HG02588 (cell line): ENCODE measurements around the gene KLHL14.
"Not testable (repeated sequence)": the region's sequence is repeated elsewhere in the genome, so short reads cannot be mapped to it uniquely, and the experiment has no call there.

ENCODE experiments used
- ATAC-seq: cut with Tn5 transposase; IDR thresholded peaks from one replicate; pipeline ENCODE4 v1.9.1; 2021; ENCODE audit warnings: mild to moderate bottlenecking, moderate library complexity; ENCODE audit not compliant: unreplicated experiment

The KLHL14 gene

DNA sequence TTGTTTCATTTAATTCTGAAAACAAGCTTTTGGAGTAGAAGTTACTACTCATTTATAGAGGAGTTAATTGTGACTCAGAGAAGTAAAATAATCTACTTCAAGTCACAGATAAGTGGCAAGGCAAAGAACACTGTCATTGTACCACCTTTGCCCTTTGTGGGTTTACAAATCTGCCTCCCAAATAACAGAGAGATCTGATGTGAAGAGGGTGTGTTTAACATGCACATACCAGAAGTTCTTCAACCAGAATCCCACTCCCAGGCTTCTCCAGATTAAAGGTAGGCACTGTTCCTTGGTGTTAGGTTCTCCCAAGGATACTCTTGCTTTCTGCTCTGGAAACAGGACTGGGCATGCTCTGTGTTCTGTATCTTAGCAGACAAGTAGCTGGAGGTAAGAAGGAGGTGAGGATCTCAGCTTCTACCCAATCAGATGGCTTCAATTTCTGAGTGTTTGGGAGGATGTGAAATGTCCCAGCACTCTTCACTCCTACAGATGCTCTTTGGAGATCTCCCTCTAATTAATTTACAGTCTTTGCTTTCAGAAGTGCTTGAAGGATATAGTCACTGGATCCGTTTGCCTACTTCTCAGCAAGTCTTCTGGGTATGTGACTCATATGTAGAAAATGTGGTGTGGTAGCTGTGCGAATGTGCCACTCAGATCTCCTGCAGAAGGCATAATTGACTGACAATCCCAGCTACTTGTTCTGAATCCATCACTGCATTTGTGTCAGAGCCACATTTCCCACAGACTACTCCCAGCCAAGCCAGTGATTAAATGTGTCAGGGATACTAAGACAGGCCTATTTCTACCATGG is 111.1 kb downstream of the KLHL14 start:
- no peak for ATAC-seq

DNA sequence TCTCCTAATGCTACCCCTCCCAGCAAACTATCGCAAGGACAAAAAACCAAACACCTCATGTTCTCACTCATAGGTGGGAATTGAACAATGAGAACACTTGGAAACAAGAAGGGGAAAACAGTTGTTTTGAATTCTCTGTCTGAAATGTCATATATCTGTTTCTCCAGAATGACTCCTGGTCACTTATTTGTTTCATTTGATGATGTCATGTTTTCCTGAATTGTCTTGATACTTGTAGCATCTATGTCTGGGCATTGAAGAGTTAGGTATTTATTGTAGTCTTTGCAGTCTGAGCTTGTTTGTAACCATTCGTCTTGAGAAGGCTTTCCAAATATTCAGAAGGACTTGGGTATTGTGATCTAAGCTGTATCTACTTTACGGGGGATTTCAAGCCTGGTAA is 118.3 kb downstream of the KLHL14 start:
- ATAC-seq, result not testable (repeated sequence)

DNA sequence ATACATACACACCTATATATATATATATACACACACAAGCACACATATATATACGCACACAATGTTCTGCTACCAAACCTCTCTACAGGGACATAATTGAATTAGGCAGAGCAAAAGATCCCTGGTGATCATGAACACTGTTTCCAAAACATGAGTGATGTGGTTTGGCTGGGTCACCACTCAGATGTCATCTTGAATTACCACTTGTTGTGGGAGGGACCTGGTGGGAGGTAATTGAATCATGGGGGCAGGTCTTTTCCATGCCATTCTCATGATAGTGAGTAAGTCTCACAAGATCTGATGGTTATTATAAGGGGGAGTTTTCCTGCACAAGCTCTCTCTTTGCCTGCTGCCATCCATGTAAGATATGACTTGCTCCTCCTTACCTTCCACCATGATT is 135.2 kb downstream of the KLHL14 start:
- ATAC-seq, result not testable (repeated sequence)

- ATAC-seq, result no peak
Observed at GRCh38 chr18:32637226-32637625, 135.6 kb downstream of the KLHL14 start.

DNA sequence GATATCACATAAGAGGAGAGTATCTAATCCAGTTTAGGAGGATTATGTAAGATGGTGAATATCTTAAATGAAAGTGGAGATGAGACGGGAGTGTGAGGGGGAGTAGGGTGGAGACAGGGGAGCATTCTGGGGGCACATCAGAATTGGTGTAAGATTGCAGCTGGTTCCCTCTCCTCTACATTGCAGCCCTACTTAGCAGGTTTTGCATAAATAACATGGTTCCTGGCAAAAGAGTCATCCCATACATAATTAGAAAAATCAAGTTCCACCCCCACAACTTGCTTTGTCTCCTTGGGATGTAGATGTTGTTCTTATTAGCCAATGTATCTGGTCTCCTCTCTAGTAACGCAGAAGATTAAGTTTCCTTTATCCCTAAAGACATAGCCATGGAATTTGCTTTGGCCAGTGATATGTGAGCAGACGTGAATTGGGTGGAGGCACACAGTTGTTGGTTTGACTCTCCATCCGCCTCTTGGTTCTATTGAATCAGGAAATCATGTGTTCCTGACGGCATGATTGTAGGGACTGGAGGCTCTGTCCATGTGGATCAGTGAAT is 137.9 kb downstream of the KLHL14 start:
- ATAC-seq, result no peak

DNA sequence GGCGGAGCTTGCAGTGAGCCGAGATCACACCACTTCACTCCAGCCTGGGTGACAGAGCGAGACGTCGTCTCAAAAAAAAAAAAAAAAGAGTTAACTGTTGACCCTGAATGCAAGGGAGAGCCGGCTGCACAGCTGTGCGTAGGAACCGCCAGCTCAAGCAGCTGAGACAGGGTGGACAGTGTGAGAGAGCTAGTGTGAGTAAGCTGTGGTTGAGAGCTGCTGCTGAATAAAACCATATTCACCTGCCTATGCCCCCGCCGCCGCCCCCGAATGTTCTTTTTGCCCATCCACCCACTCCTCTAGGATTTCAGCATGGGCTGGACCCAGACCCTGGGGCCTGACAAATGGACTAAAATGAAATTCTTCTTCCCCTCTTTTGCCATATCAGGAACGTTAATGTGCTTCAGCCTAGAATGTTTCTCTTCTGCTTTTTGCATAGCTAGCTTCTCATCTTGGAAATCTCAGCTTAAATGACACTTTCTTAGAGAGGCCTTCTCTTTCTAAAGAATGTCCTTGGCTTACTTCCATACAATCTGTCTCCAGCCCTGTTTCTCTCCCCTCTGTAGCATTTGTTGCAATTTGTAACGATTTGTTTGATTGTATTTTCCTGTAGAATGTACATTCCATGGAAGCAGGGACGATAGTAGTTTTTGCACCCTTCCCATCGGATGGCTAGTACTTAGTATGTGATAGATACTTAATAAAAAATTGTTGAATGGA is 142.7 kb downstream of the KLHL14 start:
- ATAC-seq, result no peak

DNA sequence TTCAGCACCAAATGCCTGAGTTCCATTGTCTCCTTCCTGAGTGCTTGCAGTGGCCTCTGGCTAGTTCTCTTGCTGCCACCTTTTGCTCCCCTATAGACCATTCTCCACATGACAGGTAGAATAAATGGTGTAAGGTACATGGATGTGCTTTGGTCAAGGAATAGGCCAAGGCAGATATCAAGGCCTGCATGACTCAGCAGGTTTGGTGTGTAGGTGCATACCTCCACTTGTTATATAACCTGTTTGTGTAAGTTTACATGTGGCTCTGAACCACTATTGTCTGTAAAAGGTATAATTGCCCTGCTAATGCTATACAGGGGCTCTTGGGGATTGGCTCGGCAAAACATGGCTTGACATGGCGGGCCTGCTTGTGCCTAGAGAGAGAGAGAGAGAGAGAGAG is 143.5 kb downstream of the KLHL14 start:
- no peak for ATAC-seq

DNA sequence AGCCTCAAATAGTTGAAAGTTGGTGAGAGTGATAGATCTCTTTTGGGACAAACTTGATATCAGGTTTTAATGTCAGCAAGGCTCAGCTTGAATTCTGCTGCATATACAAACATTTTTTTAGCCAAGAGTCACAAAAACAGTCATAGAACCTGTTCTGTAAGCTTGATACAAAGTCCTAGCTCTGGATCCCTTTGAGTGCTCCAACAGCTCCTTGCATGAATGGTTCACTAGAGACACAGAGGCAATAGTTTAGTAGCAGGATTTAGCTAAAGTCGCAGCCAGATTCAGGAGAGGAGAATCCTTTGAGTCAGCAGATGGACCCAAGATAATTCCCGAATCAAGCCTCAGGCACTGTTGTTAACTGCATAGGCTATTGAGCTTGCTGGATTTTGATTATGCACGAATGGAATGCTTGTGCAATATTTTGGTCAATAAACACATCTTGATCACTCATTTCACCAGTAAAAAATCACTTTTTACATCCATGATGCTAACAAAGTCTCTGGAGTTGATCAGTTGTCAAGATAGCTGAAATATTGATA is 148.6 kb downstream of the KLHL14 start:
- ATAC-seq, result no peak

- ATAC-seq, result no peak
Observed at GRCh38 chr18:32623563-32623962, 149.3 kb downstream of the KLHL14 start.
